Measurements from ENCODE around the gene LRP1B. TPM values are rescaled to one million over a fixed set of nuclear protein-coding genes. Genes with fewer than 3 reads are reported as not detected.

Gene LRP1B
- total RNA-seq, 4 donors from 2014 or later: 1.2 to 3.3 (median 2.6) TPM

DNA sequence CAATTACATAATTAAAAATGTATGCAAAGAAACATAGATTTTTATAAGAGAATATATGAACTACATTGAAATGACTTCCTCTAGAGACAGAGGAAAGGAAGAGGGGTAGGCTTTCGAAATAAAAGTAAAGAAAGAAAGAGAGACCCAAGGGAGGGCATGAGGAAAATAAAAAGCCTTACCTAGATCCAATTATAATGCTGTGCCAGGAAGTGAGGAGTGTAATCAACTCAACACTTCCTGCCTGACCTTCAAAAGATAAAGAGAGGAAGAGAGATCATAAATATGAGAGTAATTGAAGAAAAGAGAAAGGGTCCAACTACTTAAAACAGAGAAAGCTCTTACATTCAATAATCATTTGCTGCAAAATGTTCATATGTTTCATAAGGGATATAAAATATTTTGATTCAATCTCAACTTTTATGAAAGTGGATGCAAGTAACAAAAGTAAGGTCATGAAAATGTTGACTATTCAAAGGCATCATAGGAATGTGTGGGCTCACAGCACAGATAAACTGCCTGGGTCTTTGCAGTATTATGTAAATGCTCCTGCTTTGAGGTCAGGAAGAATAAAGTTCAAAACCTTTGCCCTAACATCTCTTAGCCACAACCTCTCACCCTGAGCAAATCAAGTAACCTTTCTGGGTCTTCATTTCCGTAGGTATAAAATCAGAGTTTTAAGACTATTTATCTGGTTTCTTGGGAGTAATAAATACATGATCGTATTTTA lies 1237.7 kb downstream of the LRP1B start:
- no peak for DNase-seq (ENCODE audit: low spot score in 2 of 2)
- Histone ChIP-seq H3K4me3 (no peak overlapping the region), H3K27ac (no peak overlapping the region), H3K4me1 (no peaks in the 10 kb centered on the region), H3K9me3 (no peaks in the 10 kb centered on the region), H3K27me3 (no peaks in the 10 kb centered on the region), H3K36me3 (no peaks in the 10 kb centered on the region)
- WGBS, 2 donors: 68 to 70% methylated on average over 3 of the region's 3 CpGs
- TF ChIP-seq POLR2A (IDR thresholded peaks at IDR 0.05): no peak
- no peak for TF ChIP-seq CTCF (IDR thresholded peaks at IDR 0.05)

DNA sequence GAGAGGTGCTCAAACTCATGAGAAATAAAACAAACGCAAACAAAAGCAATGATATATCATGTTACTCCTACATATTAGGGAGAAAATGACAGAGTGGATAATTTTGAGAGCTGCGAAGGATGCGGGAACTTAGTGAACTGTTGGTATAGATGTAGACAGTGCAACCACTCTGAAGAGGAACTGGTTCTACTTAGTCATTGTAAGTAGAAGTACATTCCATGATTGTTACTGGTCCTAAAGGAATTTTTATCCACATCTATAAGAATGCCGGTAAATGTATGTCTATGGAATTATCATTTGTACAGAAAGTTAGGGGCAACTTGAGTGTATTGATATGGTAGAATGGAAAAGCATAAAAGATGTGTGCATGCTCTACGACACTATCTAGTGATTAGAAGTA lies 1238.4 kb downstream of the LRP1B start:
- WGBS, 2 donors: 76 to 92% methylated on average over 5 of the region's 5 CpGs
- Histone ChIP-seq H3K9me3 (no peaks in the 10 kb centered on the region), H3K27ac (no peak overlapping the region), H3K4me3 (no peak overlapping the region), H3K27me3 (no peaks in the 10 kb centered on the region), H3K4me1 (no peaks in the 10 kb centered on the region), H3K36me3 (no peaks in the 10 kb centered on the region)
- DNase-seq (ENCODE audit: low spot score in 2 of 2): no peak
- TF ChIP-seq EP300 (IDR thresholded peaks at IDR 0.05): no peak
- TF ChIP-seq POLR2A (IDR thresholded peaks at IDR 0.05): no peak
- no peak for TF ChIP-seq CTCF (IDR thresholded peaks at IDR 0.05)

DNA sequence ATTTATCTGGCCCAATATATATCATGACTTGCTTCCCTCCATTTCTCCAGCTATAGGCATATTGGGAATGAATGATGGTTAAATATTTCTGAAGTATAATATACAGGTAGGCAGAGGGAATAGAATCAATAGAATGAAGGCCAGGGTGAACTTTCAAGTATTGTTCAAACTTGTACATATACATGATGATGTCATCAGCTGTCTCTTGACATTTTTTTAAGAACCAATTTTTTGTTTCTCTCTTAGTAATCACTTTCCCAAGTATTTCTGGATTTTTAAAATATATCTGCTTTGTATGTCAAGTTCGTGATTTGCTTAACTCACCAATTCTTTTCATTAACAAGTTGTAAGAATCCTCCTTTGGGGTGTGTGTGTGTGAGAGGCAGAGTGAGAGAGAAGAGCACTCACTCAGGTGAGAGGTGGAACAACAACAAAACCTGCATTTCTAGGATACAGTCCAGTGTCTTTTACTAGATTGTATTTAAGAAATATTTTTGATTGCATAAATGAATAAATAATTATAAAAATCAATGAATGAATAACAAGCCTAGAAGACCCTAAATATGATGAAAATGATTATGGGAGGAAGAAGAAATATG lies 1239.1 kb downstream of the LRP1B start:
- no peaks in the 10 kb centered on the region for H3K9me3 ChIP-seq
- H3K4me1 ChIP-seq: no peaks in the 10 kb centered on the region
- no peak overlapping the region for H3K27ac ChIP-seq
- no peak overlapping the region for H3K4me3 ChIP-seq
- H3K27me3 ChIP-seq: no peaks in the 10 kb centered on the region
- no peak for DNase-seq (ENCODE audit: low spot score in 2 of 2)
- 68 to 73% methylated on average over 1 of the region's 1 CpG for WGBS, 2 donors
- TF ChIP-seq EP300 (IDR thresholded peaks at IDR 0.05) (no peak), CTCF (IDR thresholded peaks at IDR 0.05) (no peak), POLR2A (IDR thresholded peaks at IDR 0.05) (no peak)
- H3K36me3 ChIP-seq: no peaks in the 10 kb centered on the region

- no peaks in the 10 kb centered on the region for H3K36me3 ChIP-seq
- H3K9me3 ChIP-seq: no peaks in the 10 kb centered on the region
- TF ChIP-seq CTCF (IDR thresholded peaks at IDR 0.05) (no peak), EP300 (IDR thresholded peaks at IDR 0.05) (no peak), POLR2A (IDR thresholded peaks at IDR 0.05) (no peak)
- 66 to 69% methylated on average over 5 of the region's 5 CpGs for WGBS, 2 donors
- H3K27ac ChIP-seq: no peak overlapping the region
- no peak for DNase-seq (ENCODE audit: low spot score in 2 of 2)
- no peaks in the 10 kb centered on the region for H3K4me1 ChIP-seq
- H3K27me3 ChIP-seq: no peaks in the 10 kb centered on the region
- no peak overlapping the region for H3K4me3 ChIP-seq
Measured at GRCh38 chr2:140882671-140883620, 1247.9 kb downstream of the LRP1B start.

Data from tibial nerve (tissue), 4 donors.